Suprapubic skin (tissue), 4 donors: ENCODE data around the gene COL5A2. TPM values are rescaled to one million over a fixed set of nuclear protein-coding genes. Genes with fewer than 3 reads are reported as not detected.

Experiments used
- DNase-seq, 2 donors: peaks; one replicate each; pipeline ENCODE4 v3.0.0-alpha.2; 2019; ENCODE audit warnings: low spot score in 2 of 2
- H3K27ac ChIP-seq: fragments of 200-600 bp; sonication (generic); one replicate; pipeline ENCODE4 v1.5.1; 2019
- H3K27me3 ChIP-seq: fragments of 200-600 bp; sonication (generic); one replicate; pipeline ENCODE4 v1.5.1; 2019
- H3K36me3 ChIP-seq: fragments of 200-600 bp; sonication (generic); one replicate; pipeline ENCODE4 v1.5.1; 2019
- H3K4me1 ChIP-seq: fragments of 200-600 bp; sonication (generic); one replicate; pipeline ENCODE4 v1.5.1; 2019
- H3K4me3 ChIP-seq: fragments of 200-600 bp; sonication (generic); one replicate; pipeline ENCODE4 v1.5.1; 2019; ENCODE audit warnings: mild to moderate bottlenecking
- H3K9me3 ChIP-seq: fragments of 200-600 bp; sonication (generic); one replicate; pipeline ENCODE4 v1.5.1; 2019
- EP300 ChIP-seq: sonication (generic); formaldehyde crosslinking; IDR thresholded peaks from one replicate; pipeline ENCODE4 v1.6.1; 2017; ENCODE audit warnings: antibody characterized with exemption
- POLR2A ChIP-seq, 2 donors: fragments of 450-650 bp; IDR thresholded peaks; one replicate each; pipeline ENCODE4 v1.6.1; 2017; ENCODE audit warnings: antibody characterized with exemption in 2 of 2, mild to moderate bottlenecking in 2 of 2, moderate library complexity in 2 of 2
- POLR2AphosphoS5 ChIP-seq, 3 donors: sonication (generic); formaldehyde crosslinking; IDR thresholded peaks; one replicate each; pipeline ENCODE4 v1.6.1; 2017; ENCODE audit warnings: antibody characterized with exemption in 3 of 3
- WGBS: methylation state at CpG from one replicate; pipeline ENCODE4 v1.1.5; 2018; 5-methylcytosine and 5-hydroxymethylcytosine counted together
- total RNA-seq, 4 donors: library from RNA; depleted of rRNA; stranded (reverse); fragments of >200 nt; gene quantifications; one replicate each; pipeline ENCODE4 v1.1.0, GENCODE V29; 2016
- TF ChIP-seq, protein P1 (sequence below), 2 donors: fragments of 200-600 bp in 1 of 2; fragments of 450-650 bp in 1 of 2; sonication (generic) in 1 of 2; IDR thresholded peaks; one replicate each; pipeline ENCODE4 v1.5.1; 2016 to 2019; ENCODE audit warnings: antibody characterized with exemption in 2 of 2, mild to moderate bottlenecking in 1 of 2, moderate library complexity in 1 of 2

The COL5A2 gene
- total RNA-seq, 4 donors from 2014 or later, result 14.1 to 17.6 (median 16.3) TPM

DNA sequence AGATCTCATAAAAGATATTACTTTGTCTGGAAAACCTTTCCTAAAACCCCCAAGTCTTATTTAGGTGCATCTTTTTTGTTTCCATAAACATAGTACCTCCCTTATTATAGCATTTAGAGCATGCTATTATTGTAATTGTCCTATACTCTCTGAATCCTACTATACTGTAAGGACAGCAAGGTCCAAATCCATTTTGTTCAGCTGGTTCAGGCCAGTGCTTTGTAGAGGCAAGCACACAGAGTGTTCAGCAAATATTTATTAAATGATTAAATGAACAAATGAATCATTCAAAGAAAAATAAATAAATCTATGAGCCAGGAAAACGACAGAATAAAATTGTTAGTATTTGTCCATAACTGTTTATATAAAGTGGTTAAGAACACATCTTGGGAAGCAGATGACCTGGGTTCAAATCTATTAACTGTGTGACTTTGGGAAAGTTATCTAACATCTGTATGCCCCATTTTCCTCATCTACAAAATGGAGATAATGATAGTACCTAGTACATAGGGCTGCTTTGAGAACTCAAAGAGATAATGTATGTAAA lies 119.4 kb downstream of the COL5A2 start:
- Histone ChIP-seq H3K4me1 (no peaks in the 10 kb centered on the region), H3K36me3 (peaks cover 22% of the 10 kb centered on the region), H3K27ac (no peak overlapping the region), H3K27me3 (no peaks in the 10 kb centered on the region), H3K9me3 (no peaks in the 10 kb centered on the region), H3K4me3 (no peak overlapping the region)
- no peak for DNase-seq
- 38% methylated on average over 1 of the region's 1 CpG for WGBS
- TF ChIP-seq POLR2AphosphoS5 (IDR thresholded peaks at IDR 0.05), result no peak

DNA sequence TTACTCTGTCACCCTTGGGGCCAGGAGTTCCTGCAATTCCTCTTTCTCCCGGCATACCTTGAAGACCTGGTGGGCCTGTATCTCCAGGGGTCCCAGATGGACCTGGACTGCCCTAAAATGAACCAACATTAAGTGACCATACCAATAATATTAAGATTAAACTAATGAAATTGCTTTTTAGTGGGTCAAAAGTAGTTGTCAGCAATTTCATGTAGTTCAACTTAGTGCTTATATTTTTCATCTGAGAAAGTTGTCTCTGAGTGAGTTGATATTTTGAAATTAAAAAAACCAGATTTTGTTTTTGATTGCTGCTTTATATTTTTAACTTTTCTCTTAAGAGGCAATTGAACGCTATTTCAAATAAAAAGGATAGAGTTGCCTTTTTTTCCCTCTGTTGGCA lies 122.2 kb downstream of the COL5A2 start:
- H3K27ac ChIP-seq, result no peak overlapping the region
- 85% methylated on average over 2 of the region's 2 CpGs for WGBS

DNA sequence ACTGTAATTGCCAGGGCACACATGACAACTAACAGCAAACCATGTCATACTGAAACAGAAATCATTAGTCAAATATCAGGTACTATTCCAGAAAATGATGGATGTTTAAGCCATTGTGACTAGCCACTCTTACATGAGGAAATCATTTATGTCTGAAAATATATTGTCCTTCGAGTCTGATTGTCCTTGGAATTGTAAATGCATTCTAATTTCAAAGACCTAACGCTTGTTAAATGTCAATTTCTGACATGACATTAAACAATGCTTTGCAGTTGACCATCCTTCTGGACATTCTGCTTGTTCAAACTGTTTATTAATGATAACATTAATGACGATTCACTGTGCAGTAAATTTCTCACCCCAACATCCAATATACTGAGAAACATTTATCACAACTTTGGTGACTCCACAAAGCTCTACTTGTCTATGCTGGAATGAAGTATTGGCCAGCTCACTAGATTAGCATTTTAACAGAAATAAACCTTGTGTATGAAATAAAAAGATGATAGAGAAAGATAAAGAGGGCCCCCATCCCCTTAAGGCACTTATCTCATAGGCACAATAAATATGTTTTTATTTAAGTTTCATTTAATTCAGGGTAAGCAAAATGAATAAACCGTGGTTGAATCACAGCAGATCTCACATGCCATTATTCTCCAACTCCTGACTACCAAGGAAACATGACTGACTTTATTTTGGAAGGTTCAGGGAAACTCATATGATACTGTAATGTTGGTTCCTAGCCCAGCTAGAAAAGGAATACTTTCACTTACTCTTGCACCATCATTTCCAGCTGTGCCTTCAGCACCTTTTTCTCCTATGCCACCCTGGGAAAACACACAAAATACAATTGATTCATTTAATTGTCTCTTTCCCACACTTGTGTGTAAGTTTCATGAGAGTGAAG lies 123.1 kb downstream of the COL5A2 start:
- TF ChIP-seq, protein P1, sequence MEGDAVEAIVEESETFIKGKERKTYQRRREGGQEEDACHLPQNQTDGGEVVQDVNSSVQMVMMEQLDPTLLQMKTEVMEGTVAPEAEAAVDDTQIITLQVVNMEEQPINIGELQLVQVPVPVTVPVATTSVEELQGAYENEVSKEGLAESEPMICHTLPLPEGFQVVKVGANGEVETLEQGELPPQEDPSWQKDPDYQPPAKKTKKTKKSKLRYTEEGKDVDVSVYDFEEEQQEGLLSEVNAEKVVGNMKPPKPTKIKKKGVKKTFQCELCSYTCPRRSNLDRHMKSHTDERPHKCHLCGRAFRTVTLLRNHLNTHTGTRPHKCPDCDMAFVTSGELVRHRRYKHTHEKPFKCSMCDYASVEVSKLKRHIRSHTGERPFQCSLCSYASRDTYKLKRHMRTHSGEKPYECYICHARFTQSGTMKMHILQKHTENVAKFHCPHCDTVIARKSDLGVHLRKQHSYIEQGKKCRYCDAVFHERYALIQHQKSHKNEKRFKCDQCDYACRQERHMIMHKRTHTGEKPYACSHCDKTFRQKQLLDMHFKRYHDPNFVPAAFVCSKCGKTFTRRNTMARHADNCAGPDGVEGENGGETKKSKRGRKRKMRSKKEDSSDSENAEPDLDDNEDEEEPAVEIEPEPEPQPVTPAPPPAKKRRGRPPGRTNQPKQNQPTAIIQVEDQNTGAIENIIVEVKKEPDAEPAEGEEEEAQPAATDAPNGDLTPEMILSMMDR (IDR thresholded peaks at IDR 0.05), result no peak
- TF ChIP-seq POLR2A (IDR thresholded peaks at IDR 0.05) (no peak), POLR2AphosphoS5 (IDR thresholded peaks at IDR 0.05) (no peak), EP300 (no peak)
- no peaks in the 10 kb centered on the region for H3K27me3 ChIP-seq
- H3K27ac ChIP-seq, result no peak overlapping the region
- DNase-seq, result no peak
- no peaks in the 10 kb centered on the region for H3K4me1 ChIP-seq
- H3K4me3 ChIP-seq, result no peak overlapping the region
- 62% methylated on average over 4 of the region's 4 CpGs for WGBS
- peaks cover 9% of the 10 kb centered on the region for H3K36me3 ChIP-seq
- no peaks in the 10 kb centered on the region for H3K9me3 ChIP-seq

More for the DNA sequence above, 122.2 kb downstream of the COL5A2 start:
- H3K4me1 ChIP-seq, result no peaks in the 10 kb centered on the region
- TF ChIP-seq EP300, result no peak
- TF ChIP-seq POLR2AphosphoS5 (IDR thresholded peaks at IDR 0.05), result no peak
- TF ChIP-seq, protein P1 (IDR thresholded peaks at IDR 0.05), result no peak
- TF ChIP-seq POLR2A (IDR thresholded peaks at IDR 0.05), result no peak
- no peak for DNase-seq
- H3K36me3 ChIP-seq, result peaks cover 9% of the 10 kb centered on the region
- H3K9me3 ChIP-seq, result no peaks in the 10 kb centered on the region
- H3K4me3 ChIP-seq, result no peak overlapping the region
- H3K27me3 ChIP-seq, result no peaks in the 10 kb centered on the region

- Histone ChIP-seq H3K4me1 (no peaks in the 10 kb centered on the region), H3K9me3 (no peaks in the 10 kb centered on the region), H3K27ac (no peak overlapping the region), H3K4me3 (no peak overlapping the region), H3K27me3 (no peaks in the 10 kb centered on the region), H3K36me3 (peaks cover 35% of the 10 kb centered on the region)
- 76% methylated on average over 6 of the region's 7 CpGs for WGBS
- TF ChIP-seq POLR2AphosphoS5 (IDR thresholded peaks at IDR 0.05) (no peak), EP300 (no peak), POLR2A (IDR thresholded peaks at IDR 0.05) (no peak)
- TF ChIP-seq, protein P1 (IDR thresholded peaks at IDR 0.05), result no peak
- no peak for DNase-seq
Observed at GRCh38 chr2:189050165-189050712, 129.3 kb downstream of the COL5A2 start.

DNA sequence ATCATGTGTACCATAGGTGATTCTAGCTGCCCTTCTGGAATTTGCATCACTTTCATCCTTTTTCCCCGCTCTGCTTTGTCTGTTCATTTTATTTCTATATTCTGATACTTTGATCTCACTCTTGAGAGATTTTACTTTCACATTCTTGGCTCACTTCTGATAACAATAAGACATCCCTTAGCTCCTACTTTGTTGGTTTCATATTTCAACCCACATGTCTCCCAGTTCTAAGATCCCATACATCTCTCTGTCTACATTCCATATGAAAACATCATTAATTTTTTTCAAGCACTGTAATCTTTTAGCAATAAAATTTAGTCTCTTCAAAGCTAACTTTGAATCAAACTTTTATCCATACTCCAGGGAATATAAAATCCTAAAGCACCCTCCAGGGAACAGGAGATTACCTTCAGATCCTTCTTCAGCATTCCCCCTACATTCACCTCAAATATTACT lies 129.8 kb downstream of the COL5A2 start:
- no peak for DNase-seq
- TF ChIP-seq POLR2A (IDR thresholded peaks at IDR 0.05), result no peak
- TF ChIP-seq EP300, result no peak
- TF ChIP-seq, protein P1 (IDR thresholded peaks at IDR 0.05), result no peak
- TF ChIP-seq POLR2AphosphoS5 (IDR thresholded peaks at IDR 0.05), result no peak
- Histone ChIP-seq H3K36me3 (peaks cover 35% of the 10 kb centered on the region), H3K27ac (no peak overlapping the region), H3K27me3 (no peaks in the 10 kb centered on the region), H3K4me1 (no peaks in the 10 kb centered on the region), H3K4me3 (no peak overlapping the region), H3K9me3 (no peaks in the 10 kb centered on the region)
- 92% methylated on average over 1 of the region's 1 CpG for WGBS
